Endothelial cell of umbilical vein (primary cell): Measurements from ENCODE around the gene STAT5B. TPM values are rescaled to one million over a fixed set of nuclear protein-coding genes. Genes with fewer than 3 reads are reported as not detected.

Source experiments
- BruUV-seq: library from RNA; stranded (reverse); fragments of 400-500 nt; replicated peaks from 2 replicates; lab custom pipeline; 2021; lab: Mats Ljungman, UMichigan
- CTCF ChIA-PET: fragments of 300-600, 350-600 bp; sonication (Branson Sonifier 250); formaldehyde crosslinking; loops from one replicate; lab custom pipeline; 2021; ENCODE audit warnings: antibody characterized with exemption, inconsistent platforms; lab: Charles Lee
- POLR2A ChIA-PET: fragments of 300-600, 350-600 bp; sonication (Branson Sonifier 250); formaldehyde crosslinking; loops from one replicate; lab custom pipeline; 2021; ENCODE audit warnings: antibody characterized with exemption, inconsistent platforms; lab: Charles Lee
- DNase-seq: peaks from one replicate; pipeline ENCODE4 v3.0.0-alpha.2; 2011; ENCODE audit warnings: low read depth, low spot score
- FAIRE-seq: peaks from 2 replicates; lab custom pipeline; 2011; peaks lifted over from hg19 to GRCh38; lab: Jason Lieb, UNC
- H2AFZ ChIP-seq: 2 replicates; pipeline ENCODE4 v1.6.0; 2012; ENCODE audit warnings: low read depth, low read length, control low read depth, inconsistent platforms
- H3K27ac ChIP-seq: 2 replicates; pipeline ENCODE4 v1.5.1; 2011; ENCODE audit warnings: low read depth, mild to moderate bottlenecking, control low read depth, low read length, moderate library complexity; ENCODE audit not compliant: insufficient read depth
- H3K27me3 ChIP-seq, 2 experiments: 2 replicates each; pipeline versions ENCODE4 v1.6.0 to v1.6.1; 2011; ENCODE audit warnings: low read length in 2 of 2, mixed read lengths in 1 of 2; ENCODE audit not compliant: control insufficient read depth in 2 of 2, insufficient read depth in 2 of 2
- H3K36me3 ChIP-seq, 2 experiments: 2 replicates in 1 of 2; 3 replicates in 1 of 2; pipeline ENCODE4 v1.5.1; 2011; ENCODE audit warnings: low read length in 2 of 2, mild to moderate bottlenecking in 1 of 2, moderate library complexity in 1 of 2; ENCODE audit not compliant: control insufficient read depth in 2 of 2, insufficient read depth in 2 of 2; ENCODE audit errors: extremely low read depth in 1 of 2
- H3K4me1 ChIP-seq: 3 replicates; pipeline ENCODE4 v1.5.1; 2011; ENCODE audit warnings: mild to moderate bottlenecking, low read length; ENCODE audit not compliant: control insufficient read depth, insufficient read depth; ENCODE audit errors: extremely low read depth
- H3K4me2 ChIP-seq: 2 replicates; pipeline ENCODE4 v1.6.1; 2011; ENCODE audit warnings: low read length, control low read depth, mixed read lengths; ENCODE audit not compliant: insufficient read depth
- H3K4me3 ChIP-seq, 3 experiments: fragments of 200-600 bp in 1 of 3; sonication (generic), shearing (Covaris generic) in 1 of 3; replicated peaks in 1 of 3; 2 replicates each; pipeline ENCODE4 v1.5.1; 2011 to 2016; ENCODE audit warnings: control low read depth in 3 of 3, low read length in 3 of 3, mild to moderate bottlenecking in 2 of 3, inconsistent platforms in 1 of 3, low read depth in 1 of 3, moderate library complexity in 1 of 3; ENCODE audit not compliant: insufficient read depth in 1 of 3
- H3K79me2 ChIP-seq: 2 replicates; pipeline ENCODE4 v1.6.0; 2012; ENCODE audit warnings: low read length, inconsistent platforms; ENCODE audit not compliant: control insufficient read depth, insufficient read depth
- H3K9ac ChIP-seq: replicated peaks from 2 replicates; pipeline ENCODE3; 2011; ENCODE audit warnings: low read length, control low read depth; ENCODE audit not compliant: insufficient read depth; ENCODE audit errors: extremely low read depth
- H3K9me1 ChIP-seq: replicated peaks from 3 replicates; pipeline ENCODE4 v1.6.0; 2011; ENCODE audit warnings: mild to moderate bottlenecking, low read length; ENCODE audit not compliant: control insufficient read depth, insufficient read depth; ENCODE audit errors: extremely low read depth
- H3K9me3 ChIP-seq: replicated peaks from 2 replicates; pipeline ENCODE4 v1.5.1; 2012; ENCODE audit warnings: low read length, inconsistent platforms; ENCODE audit not compliant: control insufficient read depth, insufficient read depth
- H4K20me1 ChIP-seq: replicated peaks from 2 replicates; pipeline ENCODE3; 2011; ENCODE audit warnings: mild to moderate bottlenecking, low read length; ENCODE audit not compliant: control insufficient read depth, insufficient read depth; ENCODE audit errors: extremely low read depth
- CTCF ChIP-seq, 2 donors: IDR thresholded peaks; 1 replicate in 1 of 2; 2 replicates in 1 of 2; pipeline ENCODE4 v1.5.1; 2011; ENCODE audit warnings: low read length in 2 of 2, mild to moderate bottlenecking in 2 of 2, moderate library complexity in 2 of 2, control low read depth in 1 of 2, inconsistent platforms in 1 of 2, low read depth in 1 of 2; ENCODE audit not compliant: insufficient read depth in 1 of 2; ENCODE audit errors: extremely low read depth in 1 of 2
- EZH2 ChIP-seq: IDR thresholded peaks from 2 replicates; pipeline ENCODE4 v1.6.1; 2012; ENCODE audit warnings: borderline replicate concordance, low read depth, mild to moderate bottlenecking, moderate library complexity, low read length, inconsistent platforms; ENCODE audit not compliant: severe bottlenecking
- FOS ChIP-seq: IDR thresholded peaks from 2 replicates; pipeline ENCODE4 v1.6.1; 2011; ENCODE audit warnings: mild to moderate bottlenecking, low read length, moderate library complexity, borderline replicate concordance; ENCODE audit not compliant: insufficient read depth
- GATA2 ChIP-seq: IDR thresholded peaks from 2 replicates; pipeline ENCODE4 v1.7.0; 2011; ENCODE audit warnings: low read depth, mild to moderate bottlenecking, moderate library complexity, mixed read lengths, low read length; ENCODE audit not compliant: insufficient read length, insufficient read depth
- JUN ChIP-seq: IDR thresholded peaks from 2 replicates; pipeline ENCODE4 v1.6.1; 2011; ENCODE audit warnings: borderline replicate concordance, low read depth; ENCODE audit not compliant: insufficient read length, insufficient read depth
- MAX ChIP-seq: IDR thresholded peaks from 2 replicates; pipeline ENCODE4 v1.6.1; 2011; ENCODE audit not compliant: insufficient read depth, insufficient read length
- MYC ChIP-seq: IDR thresholded peaks from one replicate; pipeline ENCODE4 v1.6.1; 2011; ENCODE audit warnings: mild to moderate bottlenecking, low read depth, low read length
- POLR2A ChIP-seq: IDR thresholded peaks from 2 replicates; pipeline ENCODE4 v1.6.1; 2012; ENCODE audit warnings: low read depth, mild to moderate bottlenecking, control low read depth, low read length
- POLR2AphosphoS5 ChIP-seq: IDR thresholded peaks from 2 replicates; pipeline ENCODE4 v1.6.1; 2012; ENCODE audit warnings: low read depth, mild to moderate bottlenecking, control low read depth, low read length, moderate library complexity; ENCODE audit not compliant: insufficient read depth
- dilution Hi-C: fragments of 300-500 bp; cut with MboI; formaldehyde crosslinking; loops from one replicate; pipeline ENCODE4 v1.15.0; 2019; ENCODE audit warnings: low sequenced_read_pairs; ENCODE audit not compliant: extremely low pct_ligation_motif_present
- intact Hi-C: fragments of 100-400 bp; cut with micrococcal nuclease; formaldehyde crosslinking; loops from one replicate; pipeline ENCODE4 v1.10.0; 2022
- polyA plus RNA-seq, 4 experiments: library from polyadenylated mRNA; depleted of rRNA in 3 of 4; stranded (reverse) in 3 of 4; unstranded in 1 of 4; fragments of >200 nt; gene quantifications; 2 replicates each; pipeline versions ENCODE4 v1.2.1 to v1.2.3, GENCODE V29; 2011 to 2012; ENCODE audit warnings: missing spikeins in 1 of 4
- total RNA-seq: library from RNA; stranded (reverse); gene quantifications from 2 replicates; pipeline ENCODE4 v1.2.3, GENCODE V29; 2021

The STAT5B gene
- total and polyA plus RNA-seq, 2 donors (not counting 3 experiments of a cell fraction or from before 2014, with no cell fraction given): 43.3 to 53.7 TPM

GRCh38 chr17:42163696-42164407 lies 112.3 kb downstream of the STAT5B start:
- no peak for DNase-seq
- no peaks in the 10 kb centered on the region for H3K9me1 ChIP-seq
- TF ChIP-seq FOS (no peak), EZH2 (no peak), POLR2AphosphoS5 (no peak), CTCF (IDR thresholded peaks at IDR 0.05; ENCODE audit: extremely low read depth in 1 of 2, insufficient read depth in 1 of 2, low read depth in 1 of 2, low read length in 2 of 2) (no peak), JUN (no peak), GATA2 (no peak), MYC (no peak), MAX (no peak), POLR2A (no peak)
- no peak for FAIRE-seq
- no peak overlapping the region for H3K27ac ChIP-seq
- no peak overlapping the region for H2AFZ ChIP-seq
- intact Hi-C loops (no loop called here), dilution Hi-C loops (no loop called here)
- no peaks in the 10 kb centered on the region for H4K20me1 ChIP-seq
- CTCF ChIA-PET: interaction anchor here (1.0 to 1.5 kb wide), 3 partner anchors 15 to 31 kb away, joined by 3 to 4 read pairs (median 3); partner anchors contain the start of gene GHDC
- no peak overlapping the region for H3K9ac ChIP-seq
- BruUV-seq: no TSS peak
- no peaks in the 10 kb centered on the region for H3K27me3 ChIP-seq
- no peak overlapping the region for H3K4me3 ChIP-seq
- POLR2A ChIA-PET: no interaction called here
- no peaks in the 10 kb centered on the region for H3K36me3 ChIP-seq
- H3K9me3 ChIP-seq: no peaks in the 10 kb centered on the region
- H3K79me2 ChIP-seq: no peaks in the 10 kb centered on the region
- no peaks in the 10 kb centered on the region for H3K4me1 ChIP-seq
- H3K4me2 ChIP-seq: no peak overlapping the region
